ENCODE results near the gene NLRC4.
"Not testable (repeated sequence)": the region's sequence is repeated elsewhere in the genome, so short reads cannot be mapped to it uniquely, and the experiment has no call there.

Gene NLRC4

GRCh38 chr2:32246911-32247310 is 17.8 kb downstream of the NLRC4 start:
- peak; percentile 12 for DNase-seq

GRCh38 chr2:32242331-32242730 is 22.4 kb downstream of the NLRC4 start:
- DNase-seq: no peak

GRCh38 chr2:32237996-32238395 is 26.7 kb downstream of the NLRC4 start:
- DNase-seq: no peak

- DNase-seq: no peak
Measured at GRCh38 chr2:32237488-32237887, 27.2 kb downstream of the NLRC4 start.

GRCh38 chr2:32235315-32235714 is 29.4 kb downstream of the NLRC4 start:
- DNase-seq: no peak

GRCh38 chr2:32231959-32232358 is 32.7 kb downstream of the NLRC4 start:
- no peak for DNase-seq

GRCh38 chr2:32229635-32230034 is 35.1 kb downstream of the NLRC4 start:
- DNase-seq: no peak

- DNase-seq: no peak
Measured at GRCh38 chr2:32228181-32228580, 36.5 kb downstream of the NLRC4 start.

GRCh38 chr2:32227492-32227891 is 37.2 kb downstream of the NLRC4 start:
- DNase-seq: no peak

- DNase-seq: no peak
Measured at GRCh38 chr2:32222966-32223365, 41.7 kb downstream of the NLRC4 start.

- DNase-seq: no peak
Measured at GRCh38 chr2:32220445-32220844, 44.2 kb downstream of the NLRC4 start.

- no peak for DNase-seq
Measured at GRCh38 chr2:32212295-32212694, 52.4 kb downstream of the NLRC4 start.

- DNase-seq: no peak
Measured at GRCh38 chr2:32210767-32211408, 53.8 kb downstream of the NLRC4 start.

GRCh38 chr2:32203428-32203827 is 61.3 kb downstream of the NLRC4 start:
- DNase-seq: not testable (repeated sequence)

GRCh38 chr2:32200814-32201213 is 63.9 kb downstream of the NLRC4 start:
- DNase-seq: no peak

- DNase-seq: no peak
Measured at GRCh38 chr2:32192418-32192817, 72.3 kb downstream of the NLRC4 start.

GRCh38 chr2:32189011-32189410 is 75.7 kb downstream of the NLRC4 start:
- no peak for DNase-seq

- DNase-seq: no peak
Measured at GRCh38 chr2:32182667-32183066, 82.0 kb downstream of the NLRC4 start.
